ENCODE results near the gene GRAMD2A.

DNA sequence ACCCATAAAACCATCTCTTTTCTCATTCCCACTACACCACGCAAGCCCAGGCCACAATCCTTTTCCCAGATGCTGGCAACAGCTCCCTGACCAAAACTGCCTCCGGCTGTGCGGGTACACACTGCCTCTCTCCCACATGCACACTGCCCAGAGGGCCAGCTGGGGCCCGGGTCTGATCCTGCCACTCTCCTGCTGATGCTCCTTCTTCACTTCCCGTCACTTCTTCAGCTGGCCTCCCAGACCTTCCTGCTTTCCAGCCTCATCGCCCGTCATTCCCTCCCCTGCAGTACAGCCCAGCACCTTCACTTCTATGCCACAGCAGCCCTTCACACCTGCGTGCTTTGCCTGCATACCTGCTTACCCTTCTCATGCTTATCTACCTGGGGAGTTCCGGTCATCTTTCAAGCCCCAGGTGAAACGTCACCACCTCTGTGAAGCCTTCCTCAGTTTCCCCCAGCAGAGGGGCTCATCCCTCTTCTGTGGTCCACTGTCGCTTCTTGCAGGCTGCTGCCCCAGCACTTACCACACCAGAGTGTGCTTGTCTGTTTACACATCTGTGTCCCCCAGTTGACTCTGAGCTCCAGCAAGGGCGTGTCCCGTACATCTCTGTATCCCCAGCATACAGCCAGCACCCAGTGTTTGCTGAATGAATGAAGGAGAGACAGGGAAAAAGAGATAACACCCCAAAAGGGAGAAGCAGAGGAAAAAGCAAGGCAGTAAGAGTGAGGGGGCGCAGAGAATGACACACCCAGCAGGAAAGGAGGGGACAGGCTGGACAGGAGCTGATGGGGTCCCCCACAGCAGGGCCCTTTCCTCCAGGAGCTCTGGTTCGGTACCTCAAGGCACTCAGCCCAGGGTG lies 22.2 kb downstream of the GRAMD2A start:
- TF ChIP-seq POLR2A (IDR thresholded peaks at IDR 0.05) = no peak
- TF ChIP-seq, protein P1, sequence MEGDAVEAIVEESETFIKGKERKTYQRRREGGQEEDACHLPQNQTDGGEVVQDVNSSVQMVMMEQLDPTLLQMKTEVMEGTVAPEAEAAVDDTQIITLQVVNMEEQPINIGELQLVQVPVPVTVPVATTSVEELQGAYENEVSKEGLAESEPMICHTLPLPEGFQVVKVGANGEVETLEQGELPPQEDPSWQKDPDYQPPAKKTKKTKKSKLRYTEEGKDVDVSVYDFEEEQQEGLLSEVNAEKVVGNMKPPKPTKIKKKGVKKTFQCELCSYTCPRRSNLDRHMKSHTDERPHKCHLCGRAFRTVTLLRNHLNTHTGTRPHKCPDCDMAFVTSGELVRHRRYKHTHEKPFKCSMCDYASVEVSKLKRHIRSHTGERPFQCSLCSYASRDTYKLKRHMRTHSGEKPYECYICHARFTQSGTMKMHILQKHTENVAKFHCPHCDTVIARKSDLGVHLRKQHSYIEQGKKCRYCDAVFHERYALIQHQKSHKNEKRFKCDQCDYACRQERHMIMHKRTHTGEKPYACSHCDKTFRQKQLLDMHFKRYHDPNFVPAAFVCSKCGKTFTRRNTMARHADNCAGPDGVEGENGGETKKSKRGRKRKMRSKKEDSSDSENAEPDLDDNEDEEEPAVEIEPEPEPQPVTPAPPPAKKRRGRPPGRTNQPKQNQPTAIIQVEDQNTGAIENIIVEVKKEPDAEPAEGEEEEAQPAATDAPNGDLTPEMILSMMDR (IDR thresholded peaks at IDR 0.05) = no peak
